Right ventricle myocardium superior (tissue), 1 donor: Measurements from ENCODE around the gene ZCCHC24. TPM values are rescaled to one million over a fixed set of nuclear protein-coding genes. Genes with fewer than 3 reads are reported as not detected.
A peak's percentile ranks its signal among the peaks of the same experiment; 100 is the strongest.

Experiments used
- ATAC-seq: fragments of 200-7000 bp; cut with Tn5 transposase; one replicate; pipeline ENCODE4 v1.9.1; 2020; ENCODE audit warnings: mild to moderate bottlenecking; ENCODE audit not compliant: poor library complexity
- DNase-seq: peaks from one replicate; pipeline ENCODE4 v3.0.0-alpha.2; 2020
- intact Hi-C: fragments of 100-400 bp; cut with DNase I; formaldehyde crosslinking; loops from one replicate; pipeline ENCODE4 v1.11.2; 2022
- total RNA-seq: library from RNA; stranded (reverse); fragmentation: NEBNext Ultra II Directional; extraction: Animal tissue kit (Norgen Biotek cat#: 25700); gene quantifications from one replicate; pipeline ENCODE4 v1.2.1, GENCODE V29; 2021
- donor health status: DM: no; HTN: yes; CAD: no; lungs with severe emphysema.

The ZCCHC24 gene
- total RNA-seq, 1 donor from 2014 or later = 53.3 TPM

- DNase-seq = no peak
- intact Hi-C loops = no loop called here
- no peak for ATAC-seq
Observed at GRCh38 chr10:79475119-79475653, 29.8 kb upstream of the ZCCHC24 start.

GRCh38 chr10:79473496-79474095 lies 28.2 kb upstream of the ZCCHC24 start:
- no peak for ATAC-seq

GRCh38 chr10:79472951-79473350 lies 27.5 kb upstream of the ZCCHC24 start:
- DNase-seq = no peak
- intact Hi-C loops = no loop called here
- ATAC-seq = no peak

More at GRCh38 chr10:79473496-79474095, 28.2 kb upstream of the ZCCHC24 start:
- DNase-seq = no peak
- intact Hi-C loops = no loop called here

GRCh38 chr10:79472449-79472848 lies 27.0 kb upstream of the ZCCHC24 start:
- no peak for DNase-seq
- intact Hi-C loops = no loop called here
- no peak for ATAC-seq

- intact Hi-C loops = no loop called here
- ATAC-seq (no peak), DNase-seq (no peak)
Observed at GRCh38 chr10:79471776-79472175, 26.4 kb upstream of the ZCCHC24 start.

GRCh38 chr10:79470096-79470495 lies 24.7 kb upstream of the ZCCHC24 start:
- DNase-seq = no peak
- ATAC-seq = no peak
- intact Hi-C loops = no loop called here

- no peak for ATAC-seq
- intact Hi-C loops = no loop called here
- DNase-seq = no peak
Observed at GRCh38 chr10:79468841-79469585, 23.6 kb upstream of the ZCCHC24 start.

- intact Hi-C loops = no loop called here
- ATAC-seq (peak; percentile 51), DNase-seq (no peak)
Observed at GRCh38 chr10:79468015-79468560, 22.7 kb upstream of the ZCCHC24 start.

GRCh38 chr10:79465341-79465740 lies 19.9 kb upstream of the ZCCHC24 start:
- ATAC-seq (no peak), DNase-seq (no peak)
- intact Hi-C loops = no loop called here

GRCh38 chr10:79463578-79464496 lies 18.4 kb upstream of the ZCCHC24 start:
- peak; percentile 55 for DNase-seq
- intact Hi-C loops = no loop called here
- peak; percentile 27 for ATAC-seq

GRCh38 chr10:79460687-79461086 lies 15.3 kb upstream of the ZCCHC24 start:
- no peak for DNase-seq
- intact Hi-C loops = no loop called here
- no peak for ATAC-seq

GRCh38 chr10:79459243-79459642 lies 13.8 kb upstream of the ZCCHC24 start:
- intact Hi-C loops = no loop called here
- no peak for DNase-seq

GRCh38 chr10:79458483-79458882 lies 13.1 kb upstream of the ZCCHC24 start:
- DNase-seq = no peak
- intact Hi-C loops = no loop called here
- no peak for ATAC-seq

More at GRCh38 chr10:79459243-79459642, 13.8 kb upstream of the ZCCHC24 start:
- no peak for ATAC-seq

GRCh38 chr10:79457256-79457785 lies 11.9 kb upstream of the ZCCHC24 start:
- DNase-seq (no peak), ATAC-seq (no peak)
- intact Hi-C loops = no loop called here

- DNase-seq = no peak
- peak; percentile 36 for ATAC-seq
- intact Hi-C loops = no loop called here
Observed at GRCh38 chr10:79454259-79454658, 8.8 kb upstream of the ZCCHC24 start.

- DNase-seq (no peak), ATAC-seq (no peak)
- intact Hi-C loops = no loop called here
Observed at GRCh38 chr10:79453392-79453791, 8.0 kb upstream of the ZCCHC24 start.

GRCh38 chr10:79452174-79452611 lies 6.8 kb upstream of the ZCCHC24 start:
- ATAC-seq = no peak
- DNase-seq = no peak
- intact Hi-C loops = no loop called here

- DNase-seq (no peak), ATAC-seq (no peak)
- intact Hi-C loops = no loop called here
Observed at GRCh38 chr10:79451046-79451699, 5.7 kb upstream of the ZCCHC24 start.
